Head of caudate nucleus (tissue), 42 donors: ENCODE results near the gene BCAS3.
"Not testable (repeated sequence)": the region's sequence is repeated elsewhere in the genome, so short reads cannot be mapped to it uniquely, and the experiment has no call there.

Experiments
- DNase-seq, 42 donors: peaks; one replicate each; pipeline versions ENCODE4 v3.0.0 to v3.0.0-alpha.2; 2020 to 2021; ENCODE audit warnings: mixed read lengths in 7 of 42
- intact Hi-C: fragments of 100-400 bp; cut with DNase I; formaldehyde crosslinking; loops from one replicate; pipeline ENCODE4 v1.15.0; 2022

Gene BCAS3

DNA sequence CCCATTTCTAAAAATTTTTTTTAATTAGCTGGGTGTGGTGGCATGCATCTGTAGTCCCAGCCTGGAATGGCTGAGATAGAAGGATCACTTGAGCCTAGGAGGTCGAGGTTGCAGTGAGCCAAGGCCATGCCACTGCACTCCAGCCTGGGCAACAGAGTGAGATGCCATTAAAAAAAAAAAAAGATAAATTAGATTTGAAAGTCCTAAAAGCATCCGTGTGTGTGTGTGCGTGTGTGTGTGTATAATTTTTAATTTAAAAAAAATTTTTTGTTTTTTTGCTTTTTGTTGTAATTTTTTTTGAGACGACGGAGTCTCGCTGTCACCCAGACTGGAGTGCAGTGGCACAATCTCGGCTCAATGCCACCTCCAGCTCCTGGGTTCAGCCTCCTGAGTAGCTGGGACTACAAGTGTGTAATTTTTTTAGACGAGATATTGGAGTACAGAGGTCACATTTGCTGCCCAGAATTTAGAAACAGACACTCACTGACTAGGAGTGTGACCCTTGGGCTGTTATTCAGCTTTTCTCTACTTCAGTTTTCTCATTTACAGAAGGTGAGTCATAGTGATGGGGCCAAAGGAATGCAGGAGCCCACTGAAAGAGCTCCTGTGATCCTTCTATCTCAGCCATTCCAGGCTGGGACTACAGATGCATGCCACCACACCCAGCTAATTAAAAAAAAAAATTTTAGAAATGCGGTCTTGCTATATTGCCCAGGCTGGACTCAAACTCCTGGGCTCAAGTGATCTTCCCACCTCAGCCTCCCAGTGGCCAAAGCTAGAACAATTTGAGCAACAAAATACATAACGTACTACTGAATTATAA, 749.0 kb downstream of the BCAS3 start:
- no peak for DNase-seq
- intact Hi-C loops = no loop called here

DNA sequence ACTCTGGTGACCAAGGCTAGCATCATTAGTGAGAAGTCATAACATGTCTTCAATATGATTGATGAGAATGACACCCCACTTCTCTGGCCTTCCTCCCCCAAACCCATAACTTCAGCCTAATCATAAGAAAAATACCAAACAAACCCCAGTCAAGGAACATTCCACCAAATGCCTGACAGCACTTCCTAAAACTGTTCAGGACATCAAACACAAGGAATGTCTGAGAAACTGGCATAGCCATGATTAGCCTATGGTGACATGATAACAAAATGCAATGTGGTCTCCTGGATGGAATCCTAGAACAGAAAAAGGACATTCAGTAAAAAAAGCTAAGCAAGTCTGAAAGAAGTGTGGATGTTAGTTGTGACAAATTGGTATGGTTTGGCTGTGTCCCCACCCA, 749.9 kb downstream of the BCAS3 start:
- intact Hi-C loops = no loop called here
- no peak for DNase-seq

DNA sequence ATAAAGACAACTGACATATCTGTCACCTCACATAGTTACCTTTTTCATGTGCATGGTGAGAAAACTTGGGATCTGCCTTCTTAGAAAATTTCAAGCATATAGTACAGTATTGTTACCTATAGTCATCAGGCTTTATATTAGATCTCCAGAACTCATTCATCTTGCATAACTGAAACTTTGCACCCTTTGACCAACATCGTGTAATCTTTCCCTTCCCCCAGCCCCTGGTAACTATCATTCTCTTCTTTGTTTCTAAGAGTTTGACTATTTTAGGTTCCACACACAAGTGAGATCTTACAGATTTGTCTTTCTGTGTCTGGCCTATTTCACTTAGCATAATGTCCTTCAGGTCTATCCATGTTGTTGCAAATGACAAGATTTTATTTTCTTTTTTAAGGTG, 751.6 kb downstream of the BCAS3 start:
- DNase-seq = no peak
- intact Hi-C loops = no loop called here

DNA sequence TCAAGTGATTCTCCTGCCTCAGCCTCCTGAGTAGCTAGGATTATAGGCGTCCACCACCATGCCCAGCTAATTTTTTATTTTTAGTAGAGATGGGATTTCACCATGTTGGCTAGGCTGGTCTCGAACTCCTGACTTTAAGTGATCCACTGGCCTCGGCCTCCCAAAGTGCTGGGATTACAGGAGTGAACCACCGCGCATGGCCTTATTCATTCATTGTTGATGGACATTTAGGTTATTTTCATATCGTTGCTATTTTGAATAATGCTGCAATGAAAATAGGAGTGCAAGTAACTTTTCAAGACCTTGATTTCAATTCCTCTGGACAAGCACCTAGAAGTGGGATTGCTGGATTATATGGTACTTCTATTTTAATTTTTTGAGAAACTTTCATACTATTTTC, 752.2 kb downstream of the BCAS3 start:
- DNase-seq = peak in 1 of 42 donors; percentile 34
- intact Hi-C loops = not testable (repeated sequence)

DNA sequence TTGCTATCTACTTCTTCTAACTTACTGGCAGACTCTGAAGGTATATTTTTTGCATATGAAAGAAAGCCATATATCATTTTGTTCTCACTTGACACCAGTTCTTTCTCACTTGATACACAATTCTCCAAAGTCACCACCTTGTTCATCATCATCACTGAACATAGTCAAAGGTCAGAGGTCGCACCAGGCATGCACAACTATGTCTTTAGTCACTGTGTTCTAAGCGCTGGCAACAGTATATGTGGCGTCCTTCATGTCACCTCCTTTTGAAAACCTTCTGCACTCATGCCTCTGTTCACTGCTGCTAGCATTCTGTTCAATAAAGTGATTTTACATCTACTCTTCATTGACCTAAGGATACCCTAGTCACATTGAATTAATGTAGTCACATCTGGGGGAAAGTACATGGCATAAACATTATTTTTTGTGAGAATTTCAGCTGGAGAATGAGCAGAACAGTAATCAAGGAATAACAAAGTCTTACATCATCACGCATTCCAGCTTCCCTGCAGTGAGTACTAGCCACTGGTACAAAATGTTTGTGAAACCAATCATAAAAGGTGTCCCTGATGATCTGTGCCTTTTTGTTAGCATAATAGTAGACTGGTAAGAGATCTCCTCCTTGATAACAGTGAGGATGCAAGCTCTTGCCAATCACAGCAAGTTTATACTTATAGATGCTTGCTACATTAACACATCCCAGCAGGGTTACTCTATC, 754.1 kb downstream of the BCAS3 start:
- no peak for DNase-seq
- intact Hi-C loops = no loop called here

- no peak for DNase-seq
- intact Hi-C loops = no loop called here
Measured at GRCh38 chr17:61436273-61436672, 758.6 kb downstream of the BCAS3 start.

DNA sequence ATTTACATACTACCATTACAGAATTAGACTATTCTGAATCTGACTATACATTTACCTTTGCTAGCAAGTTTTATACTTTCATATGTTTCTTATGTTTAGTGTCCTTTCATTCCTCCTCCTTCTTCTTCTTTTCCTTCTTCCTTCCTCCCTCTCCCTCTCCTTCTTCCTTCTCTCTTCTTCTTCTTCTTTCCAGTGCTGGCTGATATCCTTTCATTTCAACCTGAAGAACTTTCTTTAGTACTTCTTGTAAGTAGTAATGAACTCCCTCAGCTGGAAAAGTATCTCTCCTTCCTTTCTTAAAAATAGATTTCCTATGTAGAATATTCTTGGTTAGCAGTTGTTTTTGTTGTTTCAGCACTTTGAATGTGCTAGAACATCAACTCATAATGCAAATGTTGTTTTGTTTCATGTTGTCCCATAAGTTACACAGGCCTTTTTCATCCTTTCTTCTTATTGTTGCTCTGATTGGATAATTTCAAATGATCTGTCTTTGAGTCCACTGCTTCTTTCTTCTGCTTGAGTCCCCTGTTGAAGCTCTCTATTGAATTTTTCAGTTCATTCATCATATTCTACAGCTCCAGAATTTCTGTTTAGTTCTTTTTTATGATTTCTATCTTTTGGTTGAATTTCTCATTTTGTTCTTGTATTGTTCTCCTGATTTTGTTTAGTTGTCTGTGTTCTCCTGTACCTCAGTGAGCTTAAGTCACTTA, 759.5 kb downstream of the BCAS3 start:
- intact Hi-C loops = no loop called here
- DNase-seq = no peak

DNA sequence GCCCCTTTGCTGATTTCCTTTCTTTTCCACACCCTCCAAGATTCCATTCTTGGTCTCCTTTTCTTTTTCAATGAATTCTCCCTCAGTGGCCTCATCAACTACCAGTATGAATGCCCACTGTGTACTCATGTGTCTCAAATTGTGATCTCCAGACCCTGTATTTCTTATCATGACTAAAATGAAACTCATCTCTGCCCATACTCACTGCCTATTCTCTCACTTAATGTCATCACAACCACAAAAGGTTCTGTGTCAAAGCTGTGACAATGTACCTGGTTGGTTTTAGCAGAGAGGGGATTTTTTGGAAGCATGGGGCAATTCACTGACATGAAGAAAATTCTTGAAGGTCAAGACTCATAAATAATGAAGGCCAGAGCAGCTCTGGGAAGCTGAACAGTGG, 763.0 kb downstream of the BCAS3 start:
- intact Hi-C loops = no loop called here
- DNase-seq = no peak

GRCh38 chr17:61441507-61441906, 763.9 kb downstream of the BCAS3 start:
- DNase-seq = peak in 1 of 42 donors; percentile 9
- intact Hi-C loops = not testable (repeated sequence)

DNA sequence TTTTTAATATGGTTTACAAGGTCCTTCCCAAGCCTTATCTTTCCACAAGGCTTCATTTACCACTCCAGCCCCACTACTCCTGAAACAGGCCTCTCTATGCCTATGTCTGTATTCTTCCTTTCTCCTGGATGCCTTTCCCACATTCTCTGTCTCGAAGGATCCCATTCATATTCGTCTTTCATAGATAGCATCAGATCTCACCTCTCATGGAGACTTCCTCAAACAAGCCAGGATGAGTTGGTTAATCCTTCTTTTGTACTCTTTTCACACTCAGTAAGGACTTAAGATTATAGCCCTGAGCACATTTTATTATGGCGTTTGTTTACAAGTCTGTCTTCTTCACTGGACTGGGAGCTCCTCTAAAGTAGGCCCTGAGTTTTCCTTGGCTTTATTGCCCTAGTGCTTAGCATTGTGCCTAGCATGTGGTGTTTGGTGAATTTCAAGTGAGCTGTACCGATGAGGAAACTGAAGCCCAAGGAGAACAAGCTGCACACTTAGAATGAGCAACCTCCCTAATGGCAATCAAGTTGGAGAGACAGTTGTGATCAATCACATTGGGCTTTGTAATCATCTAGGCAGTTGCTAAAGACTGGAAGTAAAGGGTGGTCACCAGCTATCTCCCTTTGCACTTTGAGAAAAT, 764.6 kb downstream of the BCAS3 start:
- intact Hi-C loops = no loop called here
- peak in 2 of 42 donors; percentile 1 to 3 for DNase-seq
